ENCODE results near the gene ACCS.

Gene ACCS

DNA sequence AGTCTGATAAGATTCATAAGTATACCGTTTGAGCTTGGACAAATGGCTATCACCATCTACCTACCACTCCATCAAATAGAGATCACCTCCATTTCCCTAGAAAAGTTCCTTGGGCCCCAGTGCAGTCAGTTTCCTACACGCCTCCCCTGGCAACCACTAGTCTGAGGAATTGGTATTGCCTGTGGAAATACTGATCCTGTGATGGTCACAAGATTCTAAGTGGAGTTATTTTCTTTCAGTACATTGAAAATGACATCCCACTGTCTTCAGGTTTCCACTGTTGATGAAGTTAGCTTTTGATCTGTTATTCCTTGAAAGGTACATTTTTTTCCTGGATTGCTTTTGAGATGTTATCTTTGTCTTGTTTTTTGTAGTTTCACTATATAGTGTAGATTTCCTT, 22.9 kb upstream of the ACCS start:
- DNase-seq (ENCODE audit: low read depth): no peak

- DNase-seq (ENCODE audit: low read depth): no peak
Measured at GRCh38 chr11:44046182-44046581, 19.9 kb upstream of the ACCS start.

- DNase-seq (ENCODE audit: low read depth): no peak
Measured at GRCh38 chr11:44047298-44047697, 18.8 kb upstream of the ACCS start.

DNA sequence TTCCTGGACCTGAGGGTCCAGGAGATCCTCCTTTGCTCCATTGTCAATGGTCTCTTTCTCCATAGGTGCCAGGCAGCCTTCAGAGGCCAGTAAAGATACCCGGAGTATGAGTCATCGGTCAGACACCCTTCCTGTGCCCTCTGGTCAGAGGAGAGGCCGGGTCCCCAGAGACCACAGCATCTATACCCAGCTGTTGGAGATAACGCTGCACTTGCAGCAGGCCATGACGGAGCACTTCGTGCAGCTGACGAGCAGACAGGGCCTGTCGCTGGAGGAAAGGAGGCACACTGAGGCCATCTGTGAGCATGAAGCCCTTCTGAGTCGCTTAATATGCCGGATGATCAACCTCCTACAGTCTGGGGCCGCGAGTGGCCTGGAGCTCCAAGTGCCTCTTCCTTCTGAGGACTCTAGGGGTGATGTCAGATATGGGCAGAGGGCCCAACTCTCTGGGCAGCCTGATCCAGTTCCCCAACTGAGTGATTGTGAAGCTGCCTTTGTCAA, 18.1 kb upstream of the ACCS start, which contains the start of gene ACCSL:
Gene ACCSL, plus strand, starts transcription at position 51 of the 501 bp plus-strand sequence. Its CDS starts 56 bp downstream, at position 107.
- DNase-seq (ENCODE audit: low read depth): no peak

DNA sequence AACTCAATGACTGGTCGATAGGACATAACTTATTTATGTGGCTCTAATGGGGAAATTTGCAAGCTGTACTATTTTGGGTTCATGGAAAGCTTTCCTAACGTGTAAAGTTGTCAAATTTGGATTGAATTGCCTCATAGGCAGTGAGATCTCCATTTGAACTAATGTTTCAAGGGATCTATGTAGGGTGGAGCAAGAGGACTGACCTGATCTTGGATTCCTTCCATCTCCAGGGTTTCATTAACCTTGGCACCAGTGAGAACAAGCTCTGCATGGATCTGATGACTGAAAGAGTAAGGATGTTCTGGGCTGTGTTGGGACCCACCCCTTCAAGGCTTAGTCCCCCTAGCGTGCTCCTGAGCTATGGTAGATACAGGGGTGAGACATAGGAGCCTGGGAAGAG, 16.2 kb upstream of the ACCS start:
- DNase-seq (ENCODE audit: low read depth): no peak

DNA sequence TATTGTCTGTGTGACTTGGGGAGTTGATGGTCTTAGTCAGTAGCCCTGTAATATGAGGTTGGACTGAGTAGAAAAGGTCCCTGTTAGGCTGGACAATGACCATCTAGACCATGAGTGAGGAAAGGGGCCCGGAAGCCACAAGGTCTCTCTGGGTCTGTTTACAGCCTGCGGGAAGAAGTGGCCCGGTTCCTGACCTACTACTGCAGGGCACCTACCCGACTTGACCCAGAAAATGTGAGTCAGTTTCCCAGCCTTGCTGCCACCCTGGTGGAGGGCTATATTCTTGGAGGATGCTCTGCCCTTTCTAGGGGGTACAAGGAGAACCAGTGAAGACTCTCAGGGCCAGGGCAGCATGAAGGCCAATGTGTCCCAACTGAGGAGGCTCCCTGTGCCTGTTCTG, 14.9 kb upstream of the ACCS start:
- no peak for DNase-seq (ENCODE audit: low read depth)

DNA sequence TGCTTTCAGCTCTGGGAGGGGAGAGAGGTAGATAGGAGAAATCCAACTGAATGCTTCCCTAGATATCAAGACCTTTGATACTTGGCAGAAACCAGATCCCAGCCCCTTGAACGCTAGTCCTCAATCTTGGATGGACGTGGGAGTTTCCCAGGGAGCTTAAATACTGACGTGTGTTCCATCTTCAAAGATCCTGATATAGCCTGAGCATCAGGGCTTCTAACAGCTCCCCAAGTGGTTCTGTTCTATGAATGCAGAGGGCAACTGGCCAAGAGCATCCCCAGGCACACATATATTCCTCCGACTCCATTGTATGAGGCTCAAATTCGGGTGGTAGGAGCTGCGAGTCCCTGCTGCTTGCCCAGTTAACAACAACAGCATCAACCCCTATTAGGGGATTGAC, 8.7 kb upstream of the ACCS start:
- DNase-seq (ENCODE audit: low read depth): no peak

- no peak for DNase-seq (ENCODE audit: low read depth)
Measured at GRCh38 chr11:44058275-44058674, 7.8 kb upstream of the ACCS start.

GRCh38 chr11:44065161-44065661, 859 bp upstream of the ACCS start:
- no peak for DNase-seq (ENCODE audit: low read depth)

DNA sequence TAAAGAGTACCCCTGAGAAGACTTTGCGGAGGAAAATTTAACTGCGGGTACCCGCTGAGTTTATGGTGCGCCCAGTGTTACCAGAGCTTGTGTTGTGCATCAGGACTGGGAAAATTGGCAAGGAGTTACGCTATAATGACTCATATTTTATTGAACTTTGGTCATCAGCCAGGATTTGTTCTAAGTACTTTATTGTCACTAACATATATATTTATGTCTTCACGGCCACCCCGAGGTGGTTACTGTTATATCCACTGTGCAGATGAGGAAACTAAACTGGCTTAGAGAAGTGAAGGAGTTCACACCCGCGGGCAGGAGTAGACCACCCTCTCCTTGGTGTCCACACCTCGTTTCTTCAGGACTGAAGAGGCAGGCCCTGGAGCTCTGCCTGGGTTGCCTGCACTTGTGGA, 667 bp downstream of the ACCS start:
- peak; percentile 84 for DNase-seq (ENCODE audit: low read depth)

- no peak for DNase-seq (ENCODE audit: low read depth)
Measured at GRCh38 chr11:44067266-44067665, 1.2 kb downstream of the ACCS start.

- DNase-seq (ENCODE audit: low read depth): no peak
Measured at GRCh38 chr11:44068180-44068579, 2.1 kb downstream of the ACCS start.

- no peak for DNase-seq (ENCODE audit: low read depth)
Measured at GRCh38 chr11:44071157-44071556, 5.1 kb downstream of the ACCS start.

GRCh38 chr11:44072757-44073658, 6.9 kb downstream of the ACCS start:
- no peak for DNase-seq (ENCODE audit: low read depth)

- no peak for DNase-seq (ENCODE audit: low read depth)
Measured at GRCh38 chr11:44078794-44079193, 12.7 kb downstream of the ACCS start.

- no peak for DNase-seq (ENCODE audit: low read depth)
Measured at GRCh38 chr11:44079376-44079775, 13.3 kb downstream of the ACCS start.

GRCh38 chr11:44080951-44081350, 14.9 kb downstream of the ACCS start:
- DNase-seq (ENCODE audit: low read depth): no peak

DNA sequence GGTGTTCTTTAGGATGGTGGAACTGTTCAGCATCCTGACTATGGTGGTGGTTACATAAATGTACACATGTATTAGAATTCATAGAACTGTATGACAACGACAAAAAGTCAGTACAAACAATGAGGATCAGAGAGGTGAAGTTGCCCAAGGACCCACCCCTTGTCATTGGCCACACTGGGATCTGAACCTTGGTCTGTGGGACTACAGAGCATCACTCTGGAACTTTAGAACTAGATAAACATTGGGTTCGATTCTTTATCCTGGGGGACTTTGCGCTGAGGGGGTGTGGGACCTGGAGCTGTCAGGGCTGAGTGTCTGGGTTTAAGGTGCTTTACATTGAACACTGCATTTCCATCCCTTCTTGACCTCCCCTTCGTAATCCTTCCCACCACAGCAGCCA, 16.6 kb downstream of the ACCS start:
- DNase-seq (ENCODE audit: low read depth): no peak

GRCh38 chr11:44083433-44083832, 17.4 kb downstream of the ACCS start:
- DNase-seq (ENCODE audit: low read depth): no peak

DNA sequence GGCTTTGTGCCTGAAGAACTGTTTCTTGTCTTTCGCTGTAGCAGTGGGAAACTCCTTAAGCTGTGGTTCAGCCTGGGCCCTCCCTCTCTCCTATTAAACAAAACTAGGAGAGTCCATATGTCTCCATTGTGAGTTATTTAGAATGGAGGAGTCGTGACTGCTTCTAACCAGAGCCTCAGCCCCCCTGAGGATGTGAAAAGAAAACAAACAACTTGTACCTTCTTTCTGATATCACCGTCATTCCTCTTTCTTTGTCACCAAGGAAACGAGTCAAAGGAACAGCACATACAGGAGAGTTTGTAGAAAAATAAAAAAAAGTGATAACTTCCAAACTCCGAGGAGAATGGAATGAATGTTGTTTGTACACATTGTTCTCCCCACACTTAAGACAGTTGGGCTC, 17.8 kb downstream of the ACCS start:
- peak; percentile 39 for DNase-seq (ENCODE audit: low read depth)

GRCh38 chr11:44085330-44085729, 19.3 kb downstream of the ACCS start:
- no peak for DNase-seq (ENCODE audit: low read depth)

GRCh38 chr11:44088377-44088776, 22.3 kb downstream of the ACCS start:
- no peak for DNase-seq (ENCODE audit: low read depth)

DNA sequence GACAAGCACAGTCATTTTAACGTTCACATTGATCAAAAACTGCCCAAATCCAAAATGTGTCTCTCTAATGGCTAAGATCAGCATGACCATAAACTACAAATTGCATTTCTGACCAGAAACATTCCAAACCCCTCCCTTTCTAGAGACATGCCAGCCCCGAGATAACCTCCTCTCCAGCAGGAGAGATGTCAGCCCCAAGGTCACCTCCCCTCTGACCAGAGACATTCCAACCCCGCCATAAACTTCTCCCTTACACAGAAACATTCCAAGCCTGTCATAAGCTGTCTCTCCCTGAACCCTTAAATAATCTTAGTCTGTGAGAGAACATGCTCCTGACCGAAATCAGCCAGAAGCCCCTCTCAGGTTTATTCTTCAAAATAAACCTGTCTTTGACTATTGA, 22.8 kb downstream of the ACCS start:
- no peak for DNase-seq (ENCODE audit: low read depth)

GRCh38 chr11:44090539-44090938, 24.5 kb downstream of the ACCS start:
- DNase-seq (ENCODE audit: low read depth): no peak

Data from iris pigment epithelial cell (primary cell).